B cell (primary cell): ENCODE results near the gene TMEM244. TPM values are rescaled to one million over a fixed set of nuclear protein-coding genes. Genes with fewer than 3 reads are reported as not detected.

Source experiments
- ATAC-seq: fragments of 200-7000 bp; cut with Tn5 transposase; one replicate; pipeline ENCODE4 v1.10.0; 2021; ENCODE audit warnings: low read depth, mild to moderate bottlenecking, moderate number of reproducible peaks, moderate library complexity
- CTCF ChIA-PET: fragments of 350-600 bp; sonication (Branson Sonifier 250); formaldehyde crosslinking; loops from one replicate; lab custom pipeline; 2021; ENCODE audit warnings: antibody characterized with exemption, inconsistent platforms; lab: Charles Lee
- POLR2A ChIA-PET: fragments of 350-600 bp; sonication (Branson Sonifier 250); formaldehyde crosslinking; loops from one replicate; lab custom pipeline; 2021; ENCODE audit warnings: antibody characterized with exemption; lab: Charles Lee
- DNase-seq: peaks from one replicate; pipeline ENCODE4 v3.0.0; 2013
- H2AFZ ChIP-seq: 2 replicates; pipeline ENCODE4 v1.6.1; 2012; ENCODE audit warnings: mild to moderate bottlenecking, low read depth, low read length; ENCODE audit not compliant: insufficient read depth, poor library complexity, severe bottlenecking
- H3K27ac ChIP-seq, 2 donors: 1 replicate in 1 of 2; 2 replicates in 1 of 2; pipeline ENCODE4 v1.5.1; 2012 to 2013; ENCODE audit warnings: low read length in 2 of 2, mild to moderate bottlenecking in 2 of 2, moderate library complexity in 1 of 2
- H3K27me3 ChIP-seq, 4 experiments: fragments of 200-600 bp in 1 of 4; sonication (generic) in 1 of 4; replicated peaks in 1 of 4; 1 replicate in 2 of 4; 2 replicates in 2 of 4; pipeline versions ENCODE4 v1.6.1 to v1.7.0; 2013 to 2016; ENCODE audit warnings: low read length in 3 of 4, mild to moderate bottlenecking in 2 of 4, mixed read lengths in 1 of 4, moderate library complexity in 1 of 4; ENCODE audit not compliant: insufficient read depth in 4 of 4, control insufficient read depth in 3 of 4; ENCODE audit errors: control extremely low read depth in 1 of 4
- H3K36me3 ChIP-seq, 2 experiments: replicated peaks in 1 of 2; 1 replicate in 1 of 2; 2 replicates in 1 of 2; pipeline versions ENCODE4 v1.6.1 to v1.7.1; 2013; ENCODE audit warnings: low read length in 1 of 2; ENCODE audit not compliant: insufficient read depth in 2 of 2, control insufficient read depth in 1 of 2; ENCODE audit errors: control extremely low read depth in 1 of 2, extremely low read depth in 1 of 2
- H3K4me1 ChIP-seq, 2 donors: fragments of 200-600 bp in 1 of 2; sonication (generic) in 1 of 2; 1 replicate in 1 of 2; 2 replicates in 1 of 2; pipeline versions ENCODE4 v1.5.1 to v1.6.1; 2013 to 2017; ENCODE audit warnings: low read length in 2 of 2; ENCODE audit not compliant: control insufficient read depth in 2 of 2, insufficient read depth in 2 of 2
- H3K4me2 ChIP-seq: replicated peaks from 2 replicates; pipeline ENCODE3; 2012; ENCODE audit warnings: mild to moderate bottlenecking, low read depth, low read length; ENCODE audit not compliant: poor library complexity, severe bottlenecking
- H3K4me3 ChIP-seq, 5 experiments: fragments of 200-600 bp in 1 of 5; sonication (generic) in 1 of 5; 1 replicate in 3 of 5; 2 replicates in 2 of 5; pipeline versions ENCODE4 v1.5.1 to v1.7.0; 2011 to 2016; ENCODE audit warnings: low read length in 4 of 5, mild to moderate bottlenecking in 4 of 5, low read depth in 2 of 5, control low read depth in 1 of 5, moderate library complexity in 1 of 5; ENCODE audit not compliant: insufficient read depth in 1 of 5; ENCODE audit errors: control extremely low read depth in 1 of 5, extremely low read depth in 1 of 5
- H3K79me2 ChIP-seq: fragments of 200-600 bp; sonication (generic); one replicate; pipeline ENCODE4 v1.6.0; 2016; ENCODE audit warnings: low read length; ENCODE audit not compliant: control insufficient read depth, insufficient read depth
- H3K9ac ChIP-seq: fragments of 200-600 bp; sonication (generic); 2 replicates; pipeline ENCODE4 v1.6.1; 2017; ENCODE audit warnings: mild to moderate bottlenecking, low read length, moderate library complexity
- H3K9me3 ChIP-seq, 3 donors: one replicate each; pipeline versions ENCODE4 v1.6.1 to v1.7.1; 2013; ENCODE audit warnings: low read length in 2 of 3; ENCODE audit not compliant: control insufficient read depth in 2 of 3, insufficient read depth in 1 of 3; ENCODE audit errors: control extremely low read depth in 1 of 3
- H4K20me1 ChIP-seq: 2 replicates; pipeline ENCODE4 v1.6.0; 2012; ENCODE audit warnings: mild to moderate bottlenecking, low read length; ENCODE audit not compliant: insufficient read depth, control insufficient read depth, poor library complexity, severe bottlenecking
- H3K27ac Mint-ChIP-seq: one replicate; pipeline ENCODE4 v1.8.0; 2021; ENCODE audit warnings: mixed read lengths
- H3K27me3 Mint-ChIP-seq: one replicate; pipeline ENCODE4 v1.8.0; 2021; ENCODE audit warnings: mixed read lengths
- H3K4me1 Mint-ChIP-seq: one replicate; pipeline ENCODE4 v1.8.0; 2021; ENCODE audit warnings: mixed read lengths
- H3K4me3 Mint-ChIP-seq: one replicate; pipeline ENCODE4 v1.8.0; 2021; ENCODE audit warnings: mixed read lengths
- H3K9me3 Mint-ChIP-seq: one replicate; pipeline ENCODE4 v1.8.0; 2022; ENCODE audit warnings: mixed read lengths; ENCODE audit not compliant: insufficient read depth
- EZH2 ChIP-seq: IDR thresholded peaks from 2 replicates; pipeline ENCODE4 v1.6.1; 2012; ENCODE audit warnings: borderline replicate concordance, low read depth, mild to moderate bottlenecking, moderate library complexity, low read length; ENCODE audit not compliant: insufficient read depth, poor library complexity, severe bottlenecking
- WGBS: methylation state at CpG from one replicate; pipeline ENCODE4 v1.1.5; 2013; ENCODE audit warnings: missing lambda C conversion rate; ENCODE audit not compliant: insufficient coverage; 5-methylcytosine and 5-hydroxymethylcytosine counted together
- intact Hi-C: fragments of 100-400 bp; cut with micrococcal nuclease; formaldehyde crosslinking; loops from one replicate; pipeline ENCODE4 v1.10.0; 2022
- polyA plus RNA-seq: library from polyadenylated mRNA; depleted of rRNA; stranded (reverse); fragments of >200 nt; gene quantifications from 2 replicates; pipeline ENCODE4 v1.2.3, GENCODE V29; 2012
- total RNA-seq, 2 donors: library from RNA; stranded (reverse); fragments of 120-200 nt in 1 of 2; gene quantifications; 1 replicate in 1 of 2; 2 replicates in 1 of 2; pipeline versions ENCODE4 v1.2.3 to v1.2.4, GENCODE V29; 2013 to 2022
- TF ChIP-seq, protein P1 (sequence below): fragments of 200-600 bp; IDR thresholded peaks from one replicate; pipeline ENCODE4 v1.8.0; 2022; ENCODE audit warnings: antibody characterized with exemption, mild to moderate bottlenecking

The TMEM244 gene
- total and polyA plus RNA-seq, 2 donors (not counting 1 experiment from before 2014, with no cell fraction given): not detected

DNA sequence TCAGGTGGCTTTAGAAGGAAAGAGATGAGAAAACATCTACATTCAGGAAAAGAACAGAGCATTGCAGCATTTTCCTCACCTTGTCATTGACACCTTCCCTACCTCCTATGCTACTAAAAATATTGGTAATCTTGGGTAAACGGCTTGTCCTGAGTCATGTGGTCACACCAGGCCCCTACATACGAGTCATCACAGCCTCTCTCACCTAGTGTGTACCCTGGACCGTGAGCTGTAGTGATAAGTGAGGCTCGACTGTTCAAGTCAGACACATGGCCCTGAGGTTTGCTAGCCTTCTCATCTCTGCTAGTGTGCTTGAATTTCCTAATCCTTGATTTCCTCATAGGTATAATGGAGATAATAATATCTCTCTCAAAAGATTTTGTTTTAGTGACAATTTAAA is 29.6 kb upstream of the TMEM244 start:
- ATAC-seq (no peak), DNase-seq (no peak)
- no peak overlapping the region for H3K4me3 ChIP-seq
- no peak overlapping the region for H3K4me3 Mint-ChIP-seq
- no peaks in the 10 kb centered on the region for H3K36me3 ChIP-seq
- H3K79me2 ChIP-seq: no peaks in the 10 kb centered on the region
- H3K9me3 Mint-ChIP-seq: no peaks in the 10 kb centered on the region
- H3K27ac Mint-ChIP-seq: no peak overlapping the region
- TF ChIP-seq, protein P1, sequence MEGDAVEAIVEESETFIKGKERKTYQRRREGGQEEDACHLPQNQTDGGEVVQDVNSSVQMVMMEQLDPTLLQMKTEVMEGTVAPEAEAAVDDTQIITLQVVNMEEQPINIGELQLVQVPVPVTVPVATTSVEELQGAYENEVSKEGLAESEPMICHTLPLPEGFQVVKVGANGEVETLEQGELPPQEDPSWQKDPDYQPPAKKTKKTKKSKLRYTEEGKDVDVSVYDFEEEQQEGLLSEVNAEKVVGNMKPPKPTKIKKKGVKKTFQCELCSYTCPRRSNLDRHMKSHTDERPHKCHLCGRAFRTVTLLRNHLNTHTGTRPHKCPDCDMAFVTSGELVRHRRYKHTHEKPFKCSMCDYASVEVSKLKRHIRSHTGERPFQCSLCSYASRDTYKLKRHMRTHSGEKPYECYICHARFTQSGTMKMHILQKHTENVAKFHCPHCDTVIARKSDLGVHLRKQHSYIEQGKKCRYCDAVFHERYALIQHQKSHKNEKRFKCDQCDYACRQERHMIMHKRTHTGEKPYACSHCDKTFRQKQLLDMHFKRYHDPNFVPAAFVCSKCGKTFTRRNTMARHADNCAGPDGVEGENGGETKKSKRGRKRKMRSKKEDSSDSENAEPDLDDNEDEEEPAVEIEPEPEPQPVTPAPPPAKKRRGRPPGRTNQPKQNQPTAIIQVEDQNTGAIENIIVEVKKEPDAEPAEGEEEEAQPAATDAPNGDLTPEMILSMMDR: no peak
- TF ChIP-seq EZH2: no peak
- ChIA-PET POLR2A (no interaction called here), CTCF (interaction anchor here (0.8 kb wide), 1 partner anchor 293 kb away, joined by 4 read pairs; no protein-coding TSS in a partner anchor)
- no peak overlapping the region for H3K9ac ChIP-seq
- H3K4me2 ChIP-seq: no peak overlapping the region
- peaks cover 4 to 8% of the 10 kb centered on the region in 2 donors for H3K4me1 ChIP-seq
- no peak overlapping the region for H2AFZ ChIP-seq
- H4K20me1 ChIP-seq: no peaks in the 10 kb centered on the region
- H3K9me3 ChIP-seq: no peaks in the 10 kb centered on the region
- H3K27me3 ChIP-seq: no peaks in the 10 kb centered on the region
- peaks cover 18% of the 10 kb centered on the region for H3K4me1 Mint-ChIP-seq
- WGBS: no CpG with 5 or more reads among the region's 4 CpGs
- no peak overlapping the region for H3K27ac ChIP-seq
- no peaks in the 10 kb centered on the region for H3K27me3 Mint-ChIP-seq
- intact Hi-C loops: no loop called here

DNA sequence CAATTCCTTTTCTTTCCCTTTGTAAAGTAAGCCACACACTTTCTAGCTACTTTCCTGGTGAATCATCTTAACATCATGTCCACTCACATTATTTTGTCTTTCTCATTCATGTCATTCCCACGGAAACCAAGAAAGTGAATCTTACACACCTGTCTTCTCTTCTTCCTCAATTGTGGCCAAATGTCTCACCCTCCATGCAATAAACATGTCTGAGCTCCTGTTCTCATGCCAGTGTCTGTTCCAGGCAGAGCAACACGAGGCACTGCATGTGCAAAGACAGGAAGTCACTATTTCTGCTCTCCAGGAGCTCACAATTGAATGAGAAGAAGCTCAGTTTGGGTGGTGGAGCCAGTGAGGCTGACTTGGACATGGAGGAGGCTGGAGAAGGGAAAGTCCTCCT is 29.0 kb upstream of the TMEM244 start:
- POLR2A ChIA-PET: no interaction called here
- H3K36me3 ChIP-seq: no peaks in the 10 kb centered on the region
- H3K4me3 ChIP-seq: no peak overlapping the region
- no peaks in the 10 kb centered on the region for H3K9me3 ChIP-seq
- H3K4me1 Mint-ChIP-seq: peaks cover 12% of the 10 kb centered on the region
- DNase-seq (no peak), ATAC-seq (no peak)
- H3K79me2 ChIP-seq: no peaks in the 10 kb centered on the region
- H2AFZ ChIP-seq: peak overlapping the region; percentile 20
- no peak overlapping the region for H3K4me3 Mint-ChIP-seq
- H3K9ac ChIP-seq: no peak overlapping the region
- H3K27me3 Mint-ChIP-seq: no peaks in the 10 kb centered on the region
- no peak overlapping the region for H3K27ac ChIP-seq
- H3K4me1 ChIP-seq: peaks cover under 1 to 3% of the 10 kb centered on the region in 2 donors
- H3K4me2 ChIP-seq: no peak overlapping the region
- H3K9me3 Mint-ChIP-seq: no peaks in the 10 kb centered on the region
- H3K27ac Mint-ChIP-seq: no peak overlapping the region
- TF ChIP-seq EZH2: no peak
- TF ChIP-seq, protein P1: no peak
- CTCF ChIA-PET: interaction anchor here (0.8 kb wide), 1 partner anchor 292 kb away, joined by 4 read pairs; no protein-coding TSS in a partner anchor
- H4K20me1 ChIP-seq: no peaks in the 10 kb centered on the region
- intact Hi-C loops: no loop called here
- 49% methylated on average over 2 of the region's 2 CpGs for WGBS
- no peaks in the 10 kb centered on the region for H3K27me3 ChIP-seq
